Testis (tissue), 2 donors: Measurements from ENCODE around the gene MAST4.

Experiments used
- CTCF ChIP-seq, 3 experiments: fragments of 450-650 bp in 2 of 3; fragments of 200-600 bp in 1 of 3; sonication (generic) in 1 of 3; IDR thresholded peaks; one replicate each; pipeline ENCODE4 v1.5.1; 2016 to 2019; ENCODE audit warnings: antibody characterized with exemption in 3 of 3, mild to moderate bottlenecking in 2 of 3, moderate library complexity in 1 of 3
- POLR2A ChIP-seq: fragments of 450-650 bp; IDR thresholded peaks from one replicate; pipeline ENCODE4 v1.6.1; 2017; ENCODE audit warnings: antibody characterized with exemption, mild to moderate bottlenecking, moderate library complexity

- TF ChIP-seq CTCF (IDR thresholded peaks at IDR 0.05): peak in 2 of 3 experiments; percentile 25 to 29
- TF ChIP-seq POLR2A: no peak
These were observed 211.6 kb downstream of the MAST4 start for GRCh38 chr5:66807743-66808142.
